ENCODE measurements around the gene PRKCE.

Gene PRKCE

DNA sequence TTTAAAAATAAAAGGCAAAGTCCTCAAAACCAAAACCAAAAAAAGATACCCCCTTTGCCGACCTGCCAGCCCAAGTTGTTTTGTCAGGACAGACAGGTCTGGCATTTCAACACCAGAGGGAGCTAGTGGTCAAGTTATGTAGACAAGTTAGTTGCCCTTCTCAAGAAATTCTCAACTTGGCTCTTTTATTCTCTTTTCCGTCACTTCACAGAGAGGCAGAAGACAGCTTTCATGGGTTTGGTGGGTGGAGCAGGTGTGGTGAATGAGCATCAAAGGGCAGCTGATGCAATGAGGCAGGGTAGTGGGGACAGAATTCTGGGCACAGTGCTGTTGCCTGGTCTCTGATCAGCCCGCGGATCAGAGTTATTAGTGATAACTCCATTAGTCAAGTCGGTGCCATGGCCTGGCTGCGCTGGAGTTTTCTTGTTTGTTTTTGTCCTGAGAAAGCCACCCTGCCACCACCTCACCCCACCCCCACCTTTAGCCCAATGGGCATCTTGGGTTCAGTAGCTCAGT is 342.1 kb downstream of the PRKCE start:
- peak; percentile 70 for DNase-seq (ENCODE audit: low spot score)

DNA sequence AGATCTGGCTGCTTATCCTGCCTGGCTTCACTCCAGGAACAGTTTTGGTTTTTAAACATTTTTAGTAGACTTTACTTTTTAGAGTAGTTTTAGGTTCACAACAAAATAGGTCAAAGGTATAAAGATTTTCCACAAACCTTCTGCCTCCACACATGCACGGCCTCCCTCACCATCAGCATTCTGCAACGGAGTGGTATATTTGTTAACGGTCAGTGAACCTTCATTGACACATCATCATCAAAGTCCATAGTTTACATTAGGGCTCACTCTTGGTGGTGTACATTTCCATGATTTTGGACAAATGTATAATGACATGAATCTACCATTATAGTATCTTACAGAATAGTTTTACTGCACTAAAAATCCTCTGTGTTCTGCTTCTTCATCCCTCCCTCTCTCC is 342.6 kb downstream of the PRKCE start:
- DNase-seq (ENCODE audit: low spot score), result no peak

DNA sequence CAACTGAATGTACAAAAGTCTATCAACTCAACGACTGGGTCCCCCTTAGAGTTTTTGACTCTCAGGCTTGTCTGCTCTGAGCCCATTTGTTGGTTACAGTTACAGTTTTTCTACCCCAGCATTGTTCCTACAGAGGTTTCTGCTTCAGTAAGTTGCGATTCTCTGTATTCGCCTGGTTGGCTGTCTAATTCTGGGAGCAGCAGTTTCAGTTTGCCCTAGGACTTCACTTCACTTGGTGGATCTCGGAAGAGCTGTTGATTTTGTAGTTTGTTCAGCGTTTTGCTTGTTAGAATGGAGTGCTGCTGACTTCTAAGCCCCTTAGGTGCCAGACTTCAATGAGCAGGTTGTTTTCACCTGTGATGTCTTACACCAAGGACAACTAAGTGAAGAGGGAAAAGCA is 349.2 kb downstream of the PRKCE start:
- no peak for DNase-seq (ENCODE audit: low spot score)

DNA sequence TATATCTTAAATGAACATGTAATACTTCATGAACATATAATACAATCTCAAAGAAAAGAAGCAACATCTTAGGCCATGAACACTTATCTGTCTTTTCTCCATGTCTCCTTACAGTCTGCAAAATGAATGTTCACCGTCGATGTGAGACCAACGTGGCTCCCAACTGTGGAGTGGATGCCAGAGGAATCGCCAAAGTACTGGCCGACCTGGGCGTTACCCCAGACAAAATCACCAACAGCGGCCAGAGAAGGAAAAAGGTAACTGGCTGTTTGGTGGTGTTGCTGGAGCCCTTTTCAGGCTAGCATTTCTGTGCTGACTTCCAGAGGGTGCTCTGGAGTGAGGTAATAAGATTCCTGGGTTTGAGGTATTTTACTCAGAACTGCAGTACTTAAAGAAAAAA is 349.8 kb downstream of the PRKCE start:
- no peak for DNase-seq (ENCODE audit: low spot score)

DNA sequence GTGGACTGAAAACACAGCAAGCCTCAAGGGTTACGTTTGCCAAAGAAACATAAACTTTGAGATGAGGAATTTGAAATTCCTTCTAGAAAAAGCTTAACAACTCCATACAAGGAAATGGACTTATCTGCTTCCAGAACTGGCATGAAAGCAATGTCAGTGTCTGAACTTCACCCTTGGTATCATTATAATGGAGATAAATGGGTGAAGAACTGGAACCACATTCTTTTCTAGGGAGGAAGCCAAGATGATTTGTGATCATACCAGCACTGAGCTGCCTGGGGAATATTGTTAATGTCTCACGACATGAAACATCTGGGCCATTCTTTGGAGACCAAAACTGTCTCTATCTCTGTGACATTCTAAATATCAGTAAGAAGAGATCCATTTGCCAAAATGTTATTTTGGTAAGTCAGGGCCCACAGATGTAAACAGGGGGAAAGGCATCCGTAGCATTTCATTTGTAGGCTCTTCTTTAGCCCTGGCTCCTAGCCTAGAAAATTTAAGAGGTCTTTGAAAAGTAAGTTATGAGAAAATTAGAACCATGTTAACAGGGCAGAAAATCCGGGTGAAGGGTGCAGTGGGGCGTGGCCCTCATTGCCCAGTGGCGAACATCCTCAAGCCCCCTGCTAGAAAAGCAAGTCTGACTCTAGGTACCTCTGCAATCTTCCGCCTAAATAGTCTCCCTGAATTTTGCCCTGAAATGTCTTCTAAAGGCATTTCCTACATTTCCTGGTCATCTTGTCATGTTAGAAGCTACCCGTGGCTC is 350.4 kb downstream of the PRKCE start:
- no peak for DNase-seq (ENCODE audit: low spot score)

DNA sequence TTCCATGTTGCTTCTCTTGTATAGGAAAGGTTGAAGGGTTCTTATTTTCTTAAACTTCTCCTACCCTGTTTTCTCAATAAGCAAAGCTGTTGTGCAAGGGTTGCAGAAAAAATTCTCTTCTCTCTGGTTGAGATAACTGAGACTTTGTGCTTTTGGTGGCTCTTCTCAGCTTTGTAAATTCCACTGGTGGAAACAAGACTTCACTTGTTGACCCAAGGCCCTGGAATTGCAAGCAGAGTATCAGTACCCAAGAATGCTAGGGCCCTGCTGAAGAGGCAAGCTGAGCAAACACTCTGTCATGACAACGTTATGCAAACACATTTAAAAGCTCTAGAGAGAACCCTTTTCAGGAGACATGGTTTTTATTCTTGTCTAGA is 351.0 kb downstream of the PRKCE start:
- no peak for DNase-seq (ENCODE audit: low spot score)

DNA sequence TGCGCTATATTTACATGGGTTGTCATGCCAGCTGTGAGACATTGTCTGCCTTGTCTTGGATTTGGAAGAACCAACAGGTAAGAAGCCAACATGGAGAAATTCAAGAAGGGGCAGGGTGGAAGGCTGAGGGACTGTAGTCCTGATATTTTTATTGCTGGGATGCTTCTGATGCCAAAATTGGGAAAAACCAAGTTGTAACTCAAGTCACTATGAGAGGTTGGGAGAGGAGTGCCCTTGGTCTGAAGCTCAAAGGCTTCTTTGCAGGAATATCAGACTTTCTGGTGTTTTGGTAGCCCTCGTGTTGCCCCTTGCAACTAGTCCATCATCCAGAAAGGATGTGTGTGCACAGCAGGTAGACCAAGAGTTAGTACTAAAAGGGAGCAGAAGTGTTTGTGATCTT is 351.5 kb downstream of the PRKCE start:
- no peak for DNase-seq (ENCODE audit: low spot score)

DNA sequence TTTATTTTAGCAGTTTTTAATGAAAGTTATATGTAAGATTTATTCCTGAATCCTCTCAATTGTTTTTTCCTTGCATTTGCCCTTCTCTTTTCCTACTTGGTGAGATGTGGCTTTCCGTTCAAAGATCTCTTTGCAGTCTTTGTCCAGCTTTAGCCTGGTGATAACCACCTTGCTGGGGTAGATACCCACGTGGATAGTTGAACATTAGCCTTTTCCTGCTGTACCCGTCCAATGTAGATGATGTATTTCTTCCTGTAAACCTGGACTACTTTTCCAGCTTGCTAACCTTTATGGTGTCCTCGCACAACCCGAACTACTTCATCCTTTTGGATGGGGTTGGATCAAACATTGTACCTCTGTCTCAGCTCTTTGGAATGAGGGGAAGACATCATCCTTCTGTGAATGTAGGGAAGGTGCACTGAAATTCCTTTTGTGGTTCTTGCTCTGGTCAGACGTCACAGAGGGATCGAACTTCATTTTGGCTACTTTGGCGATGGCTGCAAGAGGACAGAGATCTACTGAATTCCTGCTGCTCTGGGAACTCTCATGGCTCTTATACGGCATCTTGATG is 352.5 kb downstream of the PRKCE start:
- no peak for DNase-seq (ENCODE audit: low spot score)

DNA sequence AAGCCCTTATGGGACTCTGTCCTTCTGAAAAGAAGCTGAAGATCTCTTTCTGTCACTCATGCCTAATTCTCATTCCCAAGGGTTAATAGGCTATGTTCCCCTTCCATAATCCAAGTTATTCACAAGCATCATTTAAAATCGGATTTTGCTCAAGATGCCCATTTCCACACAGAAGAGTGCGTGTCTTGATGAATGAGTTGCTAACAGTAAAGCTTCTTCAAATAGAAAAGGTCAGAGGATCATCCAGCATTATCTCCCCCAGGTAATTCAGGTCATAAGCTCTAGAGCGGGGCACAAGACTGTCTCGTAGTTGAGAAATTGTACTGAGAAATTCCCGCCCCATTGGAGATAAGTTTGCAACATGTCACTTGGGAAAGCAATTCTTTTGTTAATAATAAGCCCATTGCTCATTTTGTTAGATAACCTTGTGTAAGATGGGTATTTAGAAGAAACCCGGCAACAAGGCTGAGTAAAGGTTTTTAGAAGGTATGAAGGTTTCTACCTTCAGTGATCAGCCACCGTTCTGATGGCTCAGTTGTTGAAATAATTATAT is 355.1 kb downstream of the PRKCE start:
- no peak for DNase-seq (ENCODE audit: low spot score)

DNA sequence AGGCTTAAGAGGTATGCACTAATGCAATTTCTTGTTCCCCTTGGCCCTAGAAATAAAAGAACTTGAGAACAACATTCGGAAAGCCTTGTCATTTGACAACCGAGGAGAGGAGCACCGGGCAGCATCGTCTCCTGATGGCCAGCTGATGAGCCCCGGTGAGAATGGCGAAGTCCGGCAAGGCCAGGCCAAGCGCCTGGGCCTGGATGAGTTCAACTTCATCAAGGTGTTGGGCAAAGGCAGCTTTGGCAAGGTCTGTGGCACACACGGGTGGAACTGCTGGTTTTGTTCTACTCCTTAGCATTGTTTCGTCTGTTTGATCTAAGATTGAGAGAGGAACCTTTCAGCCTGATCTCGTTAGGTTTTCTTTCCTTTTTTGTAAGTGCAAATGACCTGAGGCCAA is 355.9 kb downstream of the PRKCE start:
- DNase-seq (ENCODE audit: low spot score), result no peak

DNA sequence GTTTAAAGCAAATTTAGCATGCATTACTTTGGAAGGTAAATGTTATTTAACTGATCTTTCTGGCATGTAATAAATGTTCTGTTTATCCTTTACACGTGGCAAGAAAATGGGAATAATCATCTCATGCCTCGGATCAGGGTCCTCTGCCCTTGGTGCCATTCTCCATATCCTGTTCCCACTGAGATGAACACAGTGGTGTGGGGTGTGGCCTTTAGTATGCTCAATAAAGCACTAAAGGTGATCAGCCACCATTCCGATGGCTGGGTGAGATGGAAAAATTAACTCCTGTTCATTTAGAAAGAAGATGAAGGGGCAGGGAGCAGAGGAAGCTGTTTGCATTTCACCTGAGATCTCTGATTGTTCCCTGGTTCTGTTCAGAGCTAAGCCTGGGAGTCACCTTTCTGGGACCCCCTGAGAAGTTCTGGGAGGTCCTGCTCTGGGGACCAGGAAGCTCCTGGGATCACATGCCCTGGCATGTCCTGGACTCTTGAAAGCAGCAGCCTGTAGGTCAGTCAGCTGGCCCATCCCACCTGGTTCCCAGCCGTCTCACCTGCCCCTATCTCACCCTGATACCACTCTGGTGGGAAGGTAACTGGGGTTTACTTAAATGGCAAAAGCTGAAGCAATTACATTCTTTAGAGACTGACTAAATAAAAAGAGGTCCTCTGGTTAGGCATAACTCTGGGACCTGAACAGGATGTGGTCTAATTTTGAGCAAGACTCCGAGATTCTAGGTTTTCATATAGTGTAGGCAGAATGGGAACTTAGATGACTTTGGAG is 356.8 kb downstream of the PRKCE start:
- no peak for DNase-seq (ENCODE audit: low spot score)

DNA sequence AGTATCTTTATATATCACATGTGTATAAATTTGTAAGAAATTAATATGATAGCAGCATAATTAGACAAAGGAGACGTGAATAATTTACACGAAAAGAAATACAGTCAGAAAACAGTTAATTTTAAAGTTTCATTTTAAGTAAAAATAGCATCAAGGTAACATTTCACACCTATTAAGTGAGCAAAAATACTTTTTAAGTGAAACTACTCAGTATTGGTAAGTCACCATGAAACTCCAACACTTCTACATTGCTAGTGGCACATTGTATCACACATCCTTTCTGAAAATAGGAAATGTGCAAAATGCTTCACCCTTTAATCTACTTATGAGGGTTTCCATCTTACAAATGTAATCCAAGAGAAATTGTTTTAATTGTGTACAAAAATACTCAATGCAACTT is 357.8 kb downstream of the PRKCE start:
- DNase-seq (ENCODE audit: low spot score), result no peak

DNA sequence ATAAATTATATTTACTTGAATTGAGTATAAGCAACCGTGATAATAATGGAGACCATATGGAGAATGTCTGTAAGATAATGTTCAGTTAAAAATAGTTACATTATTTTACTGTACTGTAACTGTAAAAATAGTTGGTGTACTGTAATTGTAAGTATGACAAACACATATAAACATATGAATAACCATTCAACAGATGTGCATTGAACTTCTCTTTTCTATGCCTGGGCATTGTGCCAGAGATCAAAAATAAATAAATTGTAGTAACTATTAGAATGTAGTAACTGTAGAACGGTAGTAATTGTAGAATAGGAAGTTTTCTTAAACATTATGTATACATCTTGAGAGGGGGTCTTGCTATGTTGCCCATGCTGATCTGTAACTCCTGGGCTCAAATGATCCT is 358.3 kb downstream of the PRKCE start:
- DNase-seq (ENCODE audit: low spot score), result no peak

DNA sequence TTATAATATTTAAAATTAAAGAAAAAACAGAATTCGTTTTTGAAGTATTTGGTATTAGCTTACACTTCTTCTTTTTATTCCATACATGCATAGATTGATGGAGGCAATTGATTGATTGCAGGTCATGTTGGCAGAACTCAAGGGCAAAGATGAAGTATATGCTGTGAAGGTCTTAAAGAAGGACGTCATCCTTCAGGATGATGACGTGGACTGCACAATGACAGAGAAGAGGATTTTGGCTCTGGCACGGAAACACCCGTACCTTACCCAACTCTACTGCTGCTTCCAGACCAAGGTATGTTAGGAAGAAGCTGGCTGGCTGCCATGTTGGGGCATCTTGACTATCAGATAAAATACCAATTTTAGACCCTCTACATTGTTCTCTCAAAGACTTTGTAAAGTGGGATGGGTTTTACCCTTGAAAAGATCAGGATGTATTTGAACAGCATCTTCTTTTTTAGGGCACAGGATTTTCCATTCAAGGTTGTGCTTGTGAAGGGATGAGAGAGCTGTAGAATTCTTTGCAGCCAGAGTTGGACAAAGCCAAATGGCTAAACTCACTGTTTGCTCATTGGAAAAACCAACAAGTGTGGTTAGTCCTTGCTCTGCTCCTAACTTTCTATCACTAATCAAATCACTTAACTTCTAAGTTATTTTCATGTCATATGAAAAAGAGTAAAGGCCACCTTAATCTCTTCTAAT is 358.9 kb downstream of the PRKCE start:
- DNase-seq (ENCODE audit: low spot score), result no peak

DNA sequence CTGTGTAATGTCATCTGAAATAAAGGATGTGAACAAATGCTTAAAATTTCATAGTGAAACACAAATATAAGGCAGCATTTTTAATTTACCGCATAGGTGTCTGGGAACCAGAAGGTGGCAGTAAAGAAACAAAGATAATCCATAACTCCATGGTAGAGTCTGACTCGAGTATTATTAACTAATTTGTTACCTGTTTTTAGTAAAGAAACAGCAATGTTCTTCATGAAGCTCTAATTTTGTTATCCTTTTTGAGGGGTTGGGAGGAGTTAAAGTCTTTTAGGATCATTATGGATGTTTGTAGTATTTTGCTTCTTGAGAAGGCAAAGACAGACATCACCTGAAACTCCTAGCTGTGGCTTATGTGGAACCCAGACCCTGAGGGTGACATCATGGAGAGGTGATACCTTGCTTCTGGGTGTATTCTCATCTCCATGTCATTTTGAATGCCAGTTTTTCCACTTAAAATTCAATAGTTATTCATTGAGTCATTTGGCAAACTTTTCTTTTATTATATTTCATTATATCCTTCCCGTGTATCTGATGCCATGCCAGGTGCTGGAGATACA is 359.5 kb downstream of the PRKCE start:
- peak; percentile 31 for DNase-seq (ENCODE audit: low spot score)

DNA sequence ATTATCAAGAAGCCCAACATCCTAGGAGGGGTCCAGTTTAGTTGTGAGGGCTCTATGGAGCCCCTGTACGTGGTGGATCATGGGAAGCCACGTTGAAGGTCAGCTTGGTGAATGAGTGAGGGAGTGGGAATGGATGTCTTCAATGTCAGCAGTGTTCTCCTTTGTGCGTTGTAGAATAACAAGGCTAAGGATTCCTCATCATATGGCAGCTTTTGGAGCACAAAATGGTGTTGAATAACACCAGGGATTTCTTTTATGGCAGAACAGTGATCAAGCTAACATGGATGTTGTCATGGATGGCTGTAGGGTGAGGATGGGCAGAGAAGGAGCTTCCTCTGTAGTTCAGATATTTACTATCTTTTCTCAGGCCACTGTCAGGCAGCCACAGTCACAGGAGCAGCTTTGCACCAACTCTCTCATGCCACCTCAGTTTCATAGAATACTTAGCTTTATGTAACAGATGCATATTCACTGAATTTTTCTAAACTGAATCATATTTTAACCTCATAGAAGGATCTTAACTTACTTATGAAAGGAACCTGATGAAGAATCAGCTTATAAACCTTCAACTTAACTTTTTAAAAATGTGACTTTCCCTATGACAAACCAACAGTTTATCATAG is 361.3 kb downstream of the PRKCE start:
- no peak for DNase-seq (ENCODE audit: low spot score)

DNA sequence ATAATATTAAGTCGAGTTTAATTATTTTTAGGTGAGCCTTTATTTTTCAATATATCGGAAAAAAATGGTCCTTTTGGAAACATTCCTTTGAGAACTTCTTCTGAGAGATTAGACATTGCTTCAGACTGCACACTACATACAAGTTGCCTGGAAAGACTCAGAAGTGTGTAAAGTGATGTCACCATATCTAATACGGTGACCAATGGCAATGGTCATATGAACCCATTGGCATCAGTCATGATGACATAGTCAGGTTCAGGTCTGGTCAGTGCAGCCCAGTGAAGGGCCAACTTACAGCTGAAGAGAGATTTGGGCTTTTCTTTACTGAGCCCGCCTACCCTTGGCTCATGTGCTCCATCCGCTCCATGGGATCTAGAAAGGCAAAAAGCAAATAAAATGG is 362.3 kb downstream of the PRKCE start:
- DNase-seq (ENCODE audit: low spot score), result no peak

DNA sequence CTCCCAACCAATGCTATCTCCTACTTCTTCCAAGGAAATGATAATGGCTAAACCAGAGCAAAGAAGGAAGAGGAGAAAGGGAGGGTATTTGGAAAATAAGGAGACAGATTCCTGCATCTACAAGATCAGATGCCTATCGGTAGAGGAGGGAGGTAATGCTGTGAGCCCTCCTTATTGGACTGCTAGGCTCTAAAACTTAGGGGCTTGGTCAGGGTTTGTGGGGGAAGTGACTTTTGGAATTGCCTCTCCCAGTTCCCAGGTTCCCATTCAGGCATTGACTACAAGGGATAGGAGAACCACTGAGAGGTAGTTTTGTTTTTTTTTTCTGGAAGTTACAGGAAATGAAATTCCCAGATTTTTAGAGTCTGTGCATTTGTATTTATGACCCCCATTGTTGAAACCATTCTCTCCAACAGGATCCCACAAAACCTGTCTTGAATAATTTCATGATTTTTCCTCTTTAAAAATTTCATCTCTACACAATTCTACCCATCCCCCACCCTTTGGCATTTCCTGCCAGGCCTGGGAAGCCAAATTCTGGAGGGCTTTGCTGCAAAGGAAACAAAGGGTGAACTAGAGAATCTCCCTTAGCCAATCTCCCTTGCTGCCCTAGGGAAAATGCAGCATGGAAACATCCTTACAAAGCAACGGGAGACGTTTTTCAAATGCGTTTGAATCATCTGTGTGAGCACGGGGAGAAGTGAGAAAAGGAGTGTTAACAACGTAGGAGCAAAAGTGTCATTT is 363.6 kb downstream of the PRKCE start:
- DNase-seq (ENCODE audit: low spot score), result no peak

DNA sequence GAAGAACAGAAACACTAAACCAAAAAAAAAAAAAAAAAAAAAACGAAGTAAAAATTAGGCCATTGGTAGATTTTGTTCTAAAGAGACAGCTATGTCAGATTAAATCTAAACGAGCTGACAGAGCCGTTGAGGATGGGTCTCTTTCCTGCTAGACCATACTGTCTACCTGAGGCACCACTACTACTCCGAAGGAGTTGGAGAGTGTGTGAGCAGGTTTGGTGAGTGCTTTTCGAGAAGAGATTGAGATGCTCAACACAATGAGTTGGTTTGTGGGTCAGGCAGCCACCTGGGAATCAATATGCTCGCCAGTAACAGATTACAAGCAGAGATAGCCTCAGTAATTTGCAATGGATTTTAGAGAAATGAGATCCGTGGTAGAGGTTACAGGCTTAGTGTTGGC is 364.2 kb downstream of the PRKCE start:
- no peak for DNase-seq (ENCODE audit: low spot score)

DNA sequence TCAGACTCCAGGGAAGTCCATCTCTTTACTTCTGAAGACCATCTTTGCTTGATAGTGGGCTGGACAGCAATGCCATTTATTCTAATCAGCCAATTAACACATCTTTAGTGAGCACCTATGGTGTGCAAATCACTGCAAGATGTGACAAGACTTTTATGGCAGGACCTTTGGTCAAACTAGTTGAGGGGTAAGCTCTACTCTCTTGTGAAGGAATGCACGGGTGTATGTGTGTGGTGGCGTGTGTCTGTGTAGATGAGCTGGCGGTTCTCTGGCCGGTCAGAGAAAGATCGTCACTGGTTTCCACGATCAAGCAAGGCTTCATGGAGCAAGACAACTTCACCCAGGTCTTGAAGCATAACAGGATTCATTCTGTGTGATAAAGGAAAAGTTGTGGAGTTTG is 364.6 kb downstream of the PRKCE start:
- DNase-seq (ENCODE audit: low spot score), result no peak

All from germinal center (tissue), 1 donor.